Stimulated activated naive CD8-positive, alpha-beta T cell treated with anti-CD3 and anti-CD28 coated beads, Interleukin-15, Interleukin-2, amounts not matched to agents 100 U/mL and 50 U/mL, for 24 hours (primary cell): ENCODE measurements around the gene ZNF891.

Experiments
- ATAC-seq: fragments of 150-1000 bp; cut with Tn5 transposase; one replicate; pipeline ENCODE4 v1.10.0; 2021
- DNase-seq: peaks from one replicate; pipeline ENCODE4 v3.0.0; 2021

Gene ZNF891

DNA sequence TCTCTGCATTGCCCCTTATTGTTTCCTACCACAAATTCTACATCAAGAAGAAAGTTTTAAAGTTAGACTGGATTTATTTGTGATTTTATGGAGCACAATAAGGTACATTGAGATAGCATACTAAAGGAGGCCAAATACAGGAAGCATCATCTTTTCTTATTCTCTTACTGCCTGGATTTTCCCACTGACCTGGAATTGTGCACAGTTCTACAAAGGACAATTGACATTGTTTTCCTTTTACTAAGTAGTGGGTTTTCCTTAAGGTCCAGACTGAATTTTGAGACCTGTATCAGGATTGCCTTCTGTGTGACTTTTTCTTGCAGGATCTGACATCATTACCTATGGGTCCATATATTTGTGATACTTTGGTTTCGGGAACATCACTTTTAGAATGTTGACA lies 68.1 kb downstream of the ZNF891 start:
- no peak for DNase-seq
- no peak for ATAC-seq

DNA sequence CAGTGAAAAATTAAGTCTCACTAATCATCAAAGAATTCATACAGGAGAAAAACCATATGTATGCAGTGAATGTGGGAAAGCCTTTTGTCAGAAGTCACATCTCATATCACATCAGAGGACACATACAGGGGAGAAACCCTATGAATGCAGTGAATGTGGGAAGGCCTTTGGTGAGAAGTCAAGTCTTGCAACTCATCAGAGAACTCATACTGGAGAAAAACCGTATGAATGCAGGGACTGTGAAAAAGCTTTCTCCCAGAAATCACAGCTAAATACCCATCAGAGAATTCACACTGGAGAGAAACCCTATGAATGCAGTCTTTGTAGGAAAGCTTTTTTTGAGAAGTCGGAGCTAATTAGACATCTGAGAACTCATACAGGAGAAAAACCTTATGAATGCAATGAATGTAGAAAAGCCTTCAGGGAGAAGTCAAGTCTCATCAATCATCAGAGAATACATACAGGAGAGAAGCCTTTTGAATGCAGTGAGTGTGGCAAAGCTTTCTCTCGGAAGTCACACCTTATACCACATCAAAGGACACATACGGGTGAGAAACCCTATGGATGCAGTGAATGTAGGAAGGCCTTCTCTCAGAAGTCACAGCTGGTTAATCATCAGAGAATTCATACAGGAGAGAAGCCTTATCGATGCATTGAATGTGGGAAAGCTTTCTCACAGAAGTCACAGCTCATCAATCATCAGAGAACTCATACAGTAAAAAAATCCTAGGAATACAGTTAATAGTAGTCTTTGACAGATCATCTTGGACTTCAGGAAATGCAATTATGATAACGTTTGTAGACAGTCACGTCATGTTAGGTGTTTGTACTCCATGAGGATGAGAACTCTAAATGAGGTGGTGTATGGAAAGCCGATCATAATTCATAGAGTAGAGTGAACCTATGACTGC lies 71.6 kb downstream of the ZNF891 start:
- DNase-seq = no peak
- no peak for ATAC-seq

DNA sequence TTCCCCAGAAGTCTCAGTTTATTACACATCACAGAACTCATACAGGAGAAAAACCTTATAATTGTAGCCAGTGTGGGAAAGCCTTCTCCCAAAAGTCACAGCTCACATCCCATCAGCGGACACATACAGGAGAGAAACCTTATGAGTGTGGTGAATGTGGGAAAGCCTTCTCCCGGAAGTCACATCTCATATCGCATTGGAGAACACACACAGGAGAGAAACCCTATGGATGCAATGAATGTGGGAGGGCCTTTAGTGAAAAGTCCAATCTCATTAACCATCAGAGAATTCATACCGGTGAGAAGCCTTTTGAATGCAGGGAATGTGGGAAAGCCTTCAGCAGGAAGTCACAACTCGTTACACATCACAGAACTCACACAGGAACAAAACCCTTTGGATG lies 72.6 kb downstream of the ZNF891 start:
- no peak for ATAC-seq
- DNase-seq = no peak
